Activated T-cell treated with anti-CD3 and anti-CD28 coated beads for 24 hours (primary cell): Measurements from ENCODE around the gene ECE1.
"Not testable (repeated sequence)": the region's sequence is repeated elsewhere in the genome, so short reads cannot be mapped to it uniquely, and the experiment has no call there.

Source experiments
- DNase-seq: peaks from one replicate; pipeline ENCODE4 v3.0.0-alpha.2; 2020; ENCODE audit warnings: low read depth

Gene ECE1

GRCh38 chr1:21219674-21220073 is 70.6 kb downstream of the ECE1 start:
- no peak for DNase-seq

GRCh38 chr1:21217812-21218596 is 72.3 kb downstream of the ECE1 start:
- DNase-seq: peak; percentile 10

GRCh38 chr1:21216835-21217811 is 73.1 kb downstream of the ECE1 start:
- DNase-seq: peak; percentile 61

GRCh38 chr1:21212126-21212525 is 78.1 kb downstream of the ECE1 start:
- DNase-seq: no peak

GRCh38 chr1:21208137-21208700 is 82.0 kb downstream of the ECE1 start:
- not testable (repeated sequence) for DNase-seq

- no peak for DNase-seq
These were observed 84.1 kb downstream of the ECE1 start for GRCh38 chr1:21206117-21206516.

DNA sequence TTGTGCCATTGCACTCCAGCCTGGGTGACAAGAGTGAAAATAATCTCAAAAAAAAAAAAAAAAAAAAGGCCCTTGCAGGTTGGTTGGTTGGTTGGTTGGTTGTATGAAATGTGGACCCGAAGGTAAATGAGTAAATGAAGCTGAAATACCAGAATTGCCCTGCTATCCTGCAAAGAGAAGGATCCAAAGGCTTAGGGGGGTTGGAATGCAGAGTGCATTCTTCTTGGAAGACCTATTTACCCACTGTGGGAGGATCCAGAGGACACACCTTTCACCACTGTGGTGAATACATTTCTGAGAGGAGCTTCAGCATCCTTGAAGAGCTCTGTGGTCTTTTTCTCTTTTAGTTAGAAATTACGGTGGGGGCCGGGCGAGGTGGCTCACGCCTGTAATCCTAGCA is 84.8 kb downstream of the ECE1 start:
- DNase-seq: no peak

DNA sequence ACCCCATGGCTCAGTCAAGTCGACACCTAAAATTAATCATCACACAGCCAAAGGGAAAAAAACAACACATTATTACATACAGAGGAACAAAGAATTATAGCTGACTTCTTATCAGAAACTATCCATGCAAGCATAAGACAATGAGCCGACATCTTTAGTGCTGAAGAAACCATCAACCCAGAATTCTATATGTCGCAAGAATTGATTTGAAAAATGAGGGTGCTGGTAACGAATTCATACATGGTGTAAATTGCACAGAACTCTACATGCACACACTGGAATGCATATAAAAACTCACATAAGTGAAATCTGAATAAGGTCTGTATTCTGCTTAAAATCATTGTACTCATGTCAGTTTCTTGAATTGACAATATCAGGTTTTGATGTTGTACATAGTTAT is 88.6 kb downstream of the ECE1 start:
- DNase-seq: no peak

DNA sequence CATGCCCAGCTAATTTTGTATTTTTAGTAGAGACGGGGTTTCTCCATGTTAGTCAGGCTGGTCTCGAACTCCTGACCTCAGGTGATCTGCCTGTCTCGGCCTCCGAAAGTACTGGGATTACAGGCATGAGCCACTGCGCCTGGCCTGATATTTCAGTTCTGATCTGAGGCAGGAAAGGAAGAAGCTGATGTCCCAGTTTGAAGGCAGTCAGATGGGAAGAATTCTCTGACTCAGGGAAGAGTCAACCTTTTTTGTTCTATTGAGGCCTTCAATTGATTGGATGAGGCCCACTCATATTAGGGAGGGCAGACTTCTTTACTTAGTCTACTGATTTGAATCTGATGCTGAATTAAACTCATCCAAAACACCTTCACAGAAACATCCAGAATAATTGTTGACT is 89.0 kb downstream of the ECE1 start:
- not testable (repeated sequence) for DNase-seq

DNA sequence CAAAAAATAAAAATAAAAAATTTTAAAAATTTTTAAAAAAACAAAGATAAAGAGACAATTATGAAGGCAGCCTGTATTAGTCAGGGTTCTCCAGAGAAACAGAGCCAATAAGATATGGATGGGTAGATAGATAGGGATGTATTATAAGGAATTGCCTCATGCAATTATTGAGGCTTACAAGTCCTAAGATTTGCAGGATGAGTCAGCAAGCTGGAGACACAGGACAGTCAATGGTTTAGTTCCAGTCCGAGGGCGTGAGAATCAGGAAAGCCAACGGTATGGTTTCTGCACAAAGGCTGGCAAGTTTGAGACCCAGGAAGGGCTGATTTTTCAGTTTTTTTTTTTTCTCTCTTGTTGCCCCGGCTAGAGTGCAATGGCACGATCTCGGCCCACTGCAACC is 89.5 kb downstream of the ECE1 start:
- no peak for DNase-seq

GRCh38 chr1:21198929-21199328 is 91.3 kb downstream of the ECE1 start:
- DNase-seq: no peak

DNA sequence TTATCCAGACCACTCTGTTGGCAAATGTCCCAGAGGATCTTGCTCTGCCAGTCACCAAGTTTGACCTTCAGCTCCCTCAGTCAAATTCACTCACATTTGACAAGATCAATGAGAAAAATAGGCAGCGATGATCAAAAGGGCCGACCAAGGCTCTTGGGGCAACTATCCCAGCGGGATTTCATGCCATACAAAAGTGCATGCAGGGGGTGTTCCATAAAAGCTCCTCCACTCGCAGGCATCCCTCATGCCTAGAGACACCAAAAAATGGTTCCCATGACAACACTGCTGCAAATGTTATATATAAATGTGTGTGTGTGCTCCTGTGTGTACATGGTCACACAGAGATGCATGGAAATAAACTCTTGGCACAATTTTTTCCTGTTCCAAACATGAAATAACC is 97.4 kb downstream of the ECE1 start:
- no peak for DNase-seq

DNA sequence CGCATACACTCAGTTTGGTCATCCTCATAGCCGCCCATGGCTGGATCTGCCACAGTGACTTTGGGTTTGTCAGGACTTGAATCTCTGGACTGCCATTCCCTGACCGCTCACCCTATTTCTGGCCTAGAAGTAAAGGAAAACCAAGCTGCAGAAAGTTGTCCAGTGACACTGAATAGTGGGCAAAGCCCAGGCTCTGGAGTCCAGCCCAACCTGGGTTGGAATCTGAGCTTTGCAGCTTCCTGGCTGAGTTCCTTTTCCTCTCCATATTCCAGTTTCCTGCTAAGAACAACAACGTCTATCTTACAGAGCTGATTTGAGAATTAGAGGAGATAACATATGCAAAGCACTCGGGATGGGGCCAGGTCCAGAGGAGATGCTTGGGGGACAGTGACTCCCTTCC is 98.0 kb downstream of the ECE1 start:
- no peak for DNase-seq

DNA sequence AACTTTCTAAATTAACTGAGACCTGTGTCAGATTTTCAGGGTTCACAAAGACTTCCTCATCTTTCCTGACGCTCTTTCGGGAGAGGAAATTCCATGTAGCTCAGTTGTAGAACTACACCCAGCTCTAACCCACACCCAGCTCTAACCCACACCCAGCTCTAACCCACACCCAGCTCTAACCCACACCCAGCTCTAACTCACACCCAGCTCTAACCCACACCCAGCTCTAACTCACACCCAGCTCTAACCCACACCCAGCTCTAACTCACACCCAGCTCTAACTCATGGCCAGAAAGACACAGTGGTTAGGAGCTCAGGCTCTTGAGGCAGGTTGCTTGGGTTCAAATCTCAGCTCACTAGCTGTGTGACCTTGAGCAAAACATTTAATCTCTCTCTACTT is 99.5 kb downstream of the ECE1 start:
- not testable (repeated sequence) for DNase-seq

DNA sequence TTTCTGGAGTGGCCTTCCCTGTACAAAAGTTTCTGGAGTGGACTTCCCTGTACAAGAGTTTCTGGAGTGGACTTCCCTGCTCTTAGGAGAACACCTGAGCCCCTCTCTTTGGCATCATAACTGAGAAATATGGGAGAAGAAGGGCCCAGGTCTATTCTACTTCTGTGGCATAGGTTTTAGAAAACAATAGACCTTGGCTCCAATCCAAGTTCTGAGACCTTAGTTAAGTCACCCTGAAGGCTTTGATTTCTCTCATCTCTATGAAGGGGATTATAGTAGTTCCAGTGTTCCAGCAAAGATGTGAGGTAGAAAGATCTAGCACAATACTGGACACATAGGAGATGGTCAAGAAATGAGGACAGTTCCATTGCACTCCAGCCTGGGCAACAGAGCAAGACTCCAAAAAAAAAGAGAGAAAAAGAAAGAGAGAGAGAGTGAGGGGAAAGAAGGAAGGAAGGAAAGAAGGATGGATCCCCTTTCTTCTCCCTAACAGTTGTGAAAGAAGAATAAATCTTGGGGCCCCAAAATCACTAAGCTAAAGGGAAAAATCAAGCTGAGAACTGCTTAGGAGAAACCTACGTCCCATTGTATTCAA is 100.3 kb downstream of the ECE1 start:
- no peak for DNase-seq

DNA sequence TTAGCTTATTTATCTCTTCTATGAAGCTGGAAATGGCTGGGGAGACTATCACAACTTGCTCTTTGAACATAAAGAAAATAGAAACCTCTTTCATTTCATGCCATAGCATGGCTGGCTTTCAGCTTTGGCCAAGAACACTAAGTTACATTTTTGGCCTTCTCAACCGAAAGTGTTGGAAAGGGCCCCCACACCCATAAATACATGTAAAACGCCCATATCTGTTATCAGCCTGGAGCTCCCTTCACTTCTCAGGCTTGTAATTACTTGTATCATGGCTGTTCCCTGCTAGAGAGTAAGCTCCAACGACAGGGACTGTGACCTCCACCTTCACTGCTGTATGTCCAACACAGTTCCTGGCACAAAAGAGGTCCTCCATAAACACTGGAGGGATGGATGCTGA is 100.8 kb downstream of the ECE1 start:
- DNase-seq: no peak

DNA sequence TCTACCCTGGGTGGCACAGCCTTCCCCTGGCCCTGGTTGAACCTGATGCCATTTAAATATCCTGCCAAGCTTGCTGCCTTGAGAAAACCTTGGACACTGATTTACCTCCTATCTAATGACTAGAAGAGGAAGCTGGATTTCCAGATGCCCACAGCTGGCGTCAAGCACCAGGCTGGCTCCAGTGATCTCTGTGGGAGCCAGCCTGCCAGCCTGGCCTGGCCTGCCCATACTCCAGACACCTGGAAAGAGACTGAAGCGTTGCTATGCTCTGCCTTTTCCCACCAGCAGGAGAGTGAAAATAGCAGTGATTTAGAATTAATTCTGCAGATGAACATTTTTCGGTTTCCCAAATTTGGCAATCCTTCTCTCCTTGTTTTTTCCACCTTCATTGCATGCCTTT is 102.0 kb downstream of the ECE1 start:
- no peak for DNase-seq

DNA sequence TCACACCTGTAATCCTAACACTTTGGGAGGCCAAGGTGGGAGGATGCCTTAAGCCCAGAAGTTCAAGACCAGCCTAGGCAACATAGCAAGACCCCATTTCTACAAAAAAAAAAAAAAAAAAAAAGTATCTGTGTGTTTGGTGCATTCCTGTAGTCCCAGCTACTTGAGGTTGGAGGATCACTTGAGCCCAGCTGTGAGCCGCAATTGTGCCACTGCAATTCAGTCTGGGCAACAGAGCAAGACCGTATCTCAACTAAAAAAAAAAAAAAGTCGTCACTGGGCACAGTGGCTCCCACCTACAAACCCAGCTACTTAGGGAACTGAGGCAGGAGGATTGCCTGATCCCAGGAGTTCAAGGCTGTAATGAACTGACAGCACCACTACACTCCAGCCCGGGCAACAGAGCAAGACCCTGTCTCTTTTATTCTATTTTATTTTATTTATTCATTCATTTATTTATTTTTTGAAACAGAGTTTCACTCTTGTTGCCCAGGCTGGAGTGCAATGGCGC is 105.0 kb downstream of the ECE1 start:
- DNase-seq: no peak

DNA sequence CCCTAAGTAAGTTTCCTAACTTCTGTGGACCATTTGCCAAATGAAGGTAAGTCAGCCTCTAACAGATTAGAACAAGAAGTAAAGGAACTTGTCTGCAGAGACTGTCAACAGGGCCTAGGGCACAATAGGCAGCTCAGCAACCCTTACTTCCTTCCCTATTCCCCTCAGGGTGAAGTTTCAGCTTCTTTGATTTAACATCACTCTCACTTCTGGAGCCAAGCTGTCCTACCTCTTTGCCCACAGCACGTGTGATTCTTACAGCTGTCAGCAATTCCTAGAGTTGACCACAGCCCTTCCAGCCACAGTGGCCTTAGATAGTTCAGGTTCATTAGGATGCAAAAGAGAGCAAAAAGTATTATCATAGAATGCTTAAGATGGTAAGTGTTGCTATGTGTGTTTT is 106.0 kb downstream of the ECE1 start:
- DNase-seq: no peak

- DNase-seq: no peak
These were observed 108.0 kb downstream of the ECE1 start for GRCh38 chr1:21182181-21182731.

DNA sequence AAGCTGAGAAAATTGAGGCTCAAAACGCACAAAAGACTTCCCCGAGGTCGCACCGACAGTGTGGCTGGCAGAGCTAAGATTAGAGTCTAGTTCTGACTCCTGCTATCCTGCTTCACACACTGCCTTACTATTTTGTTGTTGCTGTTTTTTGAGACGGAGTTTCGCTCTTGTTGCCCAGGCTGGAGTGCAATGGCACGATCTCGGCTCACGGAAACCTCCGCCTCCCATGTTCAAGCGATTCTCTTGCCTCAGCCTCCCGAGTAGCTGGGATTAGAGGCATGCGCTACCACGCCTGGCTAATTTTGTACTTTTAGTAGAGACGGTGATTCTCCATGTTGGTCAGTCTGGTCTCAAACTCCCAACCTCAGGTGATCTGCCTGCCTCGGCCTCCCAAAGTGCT is 112.0 kb downstream of the ECE1 start:
- DNase-seq: not testable (repeated sequence)
